ENCODE measurements around the gene LRRFIP1. TPM values are rescaled to one million over a fixed set of nuclear protein-coding genes. Genes with fewer than 3 reads are reported as not detected.

LRRFIP1 gene
- total and polyA plus RNA-seq, 2 of the 13 experiments (the other 11 are each of a cell fraction or from before 2014, with no cell fraction given), result 15.9 to 40.5 TPM

DNA sequence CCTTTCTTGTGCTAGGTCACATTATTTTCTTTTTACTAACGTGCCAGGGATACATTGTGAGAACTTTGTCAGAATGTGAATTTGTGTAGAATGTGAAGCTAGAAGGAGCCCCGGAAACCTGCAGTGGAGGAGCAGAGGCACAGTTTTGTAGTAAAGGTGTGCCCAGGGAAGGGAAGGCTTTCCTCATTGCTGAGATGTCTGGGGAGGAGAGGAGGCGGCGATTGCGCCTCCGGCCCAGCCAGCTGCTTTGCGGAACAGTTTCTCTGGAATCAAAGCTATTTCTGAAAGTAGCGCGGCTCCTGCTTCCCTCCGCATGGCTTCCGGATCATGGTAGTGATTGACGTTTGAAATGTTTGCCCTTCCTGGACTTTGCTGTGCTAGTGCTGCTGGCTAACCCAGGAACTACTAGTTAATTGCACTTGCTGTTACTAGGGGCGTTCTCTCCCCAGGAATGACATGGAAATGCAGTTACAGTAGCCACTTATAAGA is 88.1 kb downstream of the LRRFIP1 start (continued):
- peak; percentile 63; the same call in 1 of the 2 replicates for TF ChIP-seq FOXK1 (CRISPR knock-in tag; IDR thresholded peaks at IDR 0.05; ENCODE audit: borderline replicate concordance, low read depth)
- TF ChIP-seq, protein P1, sequence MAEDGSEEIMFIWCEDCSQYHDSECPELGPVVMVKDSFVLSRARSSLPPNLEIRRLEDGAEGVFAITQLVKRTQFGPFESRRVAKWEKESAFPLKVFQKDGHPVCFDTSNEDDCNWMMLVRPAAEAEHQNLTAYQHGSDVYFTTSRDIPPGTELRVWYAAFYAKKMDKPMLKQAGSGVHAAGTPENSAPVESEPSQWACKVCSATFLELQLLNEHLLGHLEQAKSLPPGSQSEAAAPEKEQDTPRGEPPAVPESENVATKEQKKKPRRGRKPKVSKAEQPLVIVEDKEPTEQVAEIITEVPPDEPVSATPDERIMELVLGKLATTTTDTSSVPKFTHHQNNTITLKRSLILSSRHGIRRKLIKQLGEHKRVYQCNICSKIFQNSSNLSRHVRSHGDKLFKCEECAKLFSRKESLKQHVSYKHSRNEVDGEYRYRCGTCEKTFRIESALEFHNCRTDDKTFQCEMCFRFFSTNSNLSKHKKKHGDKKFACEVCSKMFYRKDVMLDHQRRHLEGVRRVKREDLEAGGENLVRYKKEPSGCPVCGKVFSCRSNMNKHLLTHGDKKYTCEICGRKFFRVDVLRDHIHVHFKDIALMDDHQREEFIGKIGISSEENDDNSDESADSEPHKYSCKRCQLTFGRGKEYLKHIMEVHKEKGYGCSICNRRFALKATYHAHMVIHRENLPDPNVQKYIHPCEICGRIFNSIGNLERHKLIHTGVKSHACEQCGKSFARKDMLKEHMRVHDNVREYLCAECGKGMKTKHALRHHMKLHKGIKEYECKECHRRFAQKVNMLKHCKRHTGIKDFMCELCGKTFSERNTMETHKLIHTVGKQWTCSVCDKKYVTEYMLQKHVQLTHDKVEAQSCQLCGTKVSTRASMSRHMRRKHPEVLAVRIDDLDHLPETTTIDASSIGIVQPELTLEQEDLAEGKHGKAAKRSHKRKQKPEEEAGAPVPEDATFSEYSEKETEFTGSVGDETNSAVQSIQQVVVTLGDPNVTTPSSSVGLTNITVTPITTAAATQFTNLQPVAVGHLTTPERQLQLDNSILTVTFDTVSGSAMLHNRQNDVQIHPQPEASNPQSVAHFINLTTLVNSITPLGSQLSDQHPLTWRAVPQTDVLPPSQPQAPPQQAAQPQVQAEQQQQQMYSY (CRISPR knock-in tag; IDR thresholded peaks at IDR 0.05), result no peak
- no peak for TF ChIP-seq ZMYM2 (CRISPR knock-in tag; IDR thresholded peaks at IDR 0.05)
- 0 out of 2 replicates have a peak, but pooled peaks have one; percentile 61 for TF ChIP-seq ZBTB42 (CRISPR knock-in tag; IDR thresholded peaks at IDR 0.05)
- peak; percentile 75 for TF ChIP-seq SIN3B (IDR thresholded peaks at IDR 0.05; ENCODE audit: low read length)
- TF ChIP-seq, protein P2, sequence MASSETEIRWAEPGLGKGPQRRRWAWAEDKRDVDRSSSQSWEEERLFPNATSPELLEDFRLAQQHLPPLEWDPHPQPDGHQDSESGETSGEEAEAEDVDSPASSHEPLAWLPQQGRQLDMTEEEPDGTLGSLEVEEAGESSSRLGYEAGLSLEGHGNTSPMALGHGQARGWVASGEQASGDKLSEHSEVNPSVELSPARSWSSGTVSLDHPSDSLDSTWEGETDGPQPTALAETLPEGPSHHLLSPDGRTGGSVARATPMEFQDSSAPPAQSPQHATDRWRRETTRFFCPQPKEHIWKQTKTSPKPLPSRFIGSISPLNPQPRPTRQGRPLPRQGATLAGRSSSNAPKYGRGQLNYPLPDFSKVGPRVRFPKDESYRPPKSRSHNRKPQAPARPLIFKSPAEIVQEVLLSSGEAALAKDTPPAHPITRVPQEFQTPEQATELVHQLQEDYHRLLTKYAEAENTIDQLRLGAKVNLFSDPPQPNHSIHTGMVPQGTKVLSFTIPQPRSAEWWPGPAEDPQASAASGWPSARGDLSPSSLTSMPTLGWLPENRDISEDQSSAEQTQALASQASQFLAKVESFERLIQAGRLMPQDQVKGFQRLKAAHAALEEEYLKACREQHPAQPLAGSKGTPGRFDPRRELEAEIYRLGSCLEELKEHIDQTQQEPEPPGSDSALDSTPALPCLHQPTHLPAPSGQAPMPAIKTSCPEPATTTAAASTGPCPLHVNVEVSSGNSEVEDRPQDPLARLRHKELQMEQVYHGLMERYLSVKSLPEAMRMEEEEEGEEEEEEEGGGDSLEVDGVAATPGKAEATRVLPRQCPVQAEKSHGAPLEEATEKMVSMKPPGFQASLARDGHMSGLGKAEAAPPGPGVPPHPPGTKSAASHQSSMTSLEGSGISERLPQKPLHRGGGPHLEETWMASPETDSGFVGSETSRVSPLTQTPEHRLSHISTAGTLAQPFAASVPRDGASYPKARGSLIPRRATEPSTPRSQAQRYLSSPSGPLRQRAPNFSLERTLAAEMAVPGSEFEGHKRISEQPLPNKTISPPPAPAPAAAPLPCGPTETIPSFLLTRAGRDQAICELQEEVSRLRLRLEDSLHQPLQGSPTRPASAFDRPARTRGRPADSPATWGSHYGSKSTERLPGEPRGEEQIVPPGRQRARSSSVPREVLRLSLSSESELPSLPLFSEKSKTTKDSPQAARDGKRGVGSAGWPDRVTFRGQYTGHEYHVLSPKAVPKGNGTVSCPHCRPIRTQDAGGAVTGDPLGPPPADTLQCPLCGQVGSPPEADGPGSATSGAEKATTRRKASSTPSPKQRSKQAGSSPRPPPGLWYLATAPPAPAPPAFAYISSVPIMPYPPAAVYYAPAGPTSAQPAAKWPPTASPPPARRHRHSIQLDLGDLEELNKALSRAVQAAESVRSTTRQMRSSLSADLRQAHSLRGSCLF (CRISPR knock-in tag; IDR thresholded peaks at IDR 0.05; ENCODE audit: borderline replicate concordance), result no peak
- no peak for TF ChIP-seq HNRNPL (IDR thresholded peaks at IDR 0.05; ENCODE audit: low read depth, low read length)
- TF ChIP-seq, protein P3, sequence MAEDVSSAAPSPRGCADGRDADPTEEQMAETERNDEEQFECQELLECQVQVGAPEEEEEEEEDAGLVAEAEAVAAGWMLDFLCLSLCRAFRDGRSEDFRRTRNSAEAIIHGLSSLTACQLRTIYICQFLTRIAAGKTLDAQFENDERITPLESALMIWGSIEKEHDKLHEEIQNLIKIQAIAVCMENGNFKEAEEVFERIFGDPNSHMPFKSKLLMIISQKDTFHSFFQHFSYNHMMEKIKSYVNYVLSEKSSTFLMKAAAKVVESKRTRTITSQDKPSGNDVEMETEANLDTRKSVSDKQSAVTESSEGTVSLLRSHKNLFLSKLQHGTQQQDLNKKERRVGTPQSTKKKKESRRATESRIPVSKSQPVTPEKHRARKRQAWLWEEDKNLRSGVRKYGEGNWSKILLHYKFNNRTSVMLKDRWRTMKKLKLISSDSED (CRISPR knock-in tag; IDR thresholded peaks at IDR 0.05), result no peak
- no peak for TF ChIP-seq PLRG1 (conservative IDR thresholded peaks at IDR 0.05)
- 0 out of 2 replicates have a peak, but pooled peaks have one; percentile 19 for TF ChIP-seq ZSCAN29 (CRISPR knock-in tag; conservative IDR thresholded peaks at IDR 0.05)
- no peak; the same call in 1 of the 2 replicates for TF ChIP-seq KDM5A (IDR thresholded peaks at IDR 0.05; ENCODE audit: borderline replicate concordance, low read length)
- no peak for TF ChIP-seq TBL1XR1 (IDR thresholded peaks at IDR 0.05; ENCODE audit: borderline replicate concordance, low read length, partially characterized antibody)
- TF ChIP-seq, protein P4, sequence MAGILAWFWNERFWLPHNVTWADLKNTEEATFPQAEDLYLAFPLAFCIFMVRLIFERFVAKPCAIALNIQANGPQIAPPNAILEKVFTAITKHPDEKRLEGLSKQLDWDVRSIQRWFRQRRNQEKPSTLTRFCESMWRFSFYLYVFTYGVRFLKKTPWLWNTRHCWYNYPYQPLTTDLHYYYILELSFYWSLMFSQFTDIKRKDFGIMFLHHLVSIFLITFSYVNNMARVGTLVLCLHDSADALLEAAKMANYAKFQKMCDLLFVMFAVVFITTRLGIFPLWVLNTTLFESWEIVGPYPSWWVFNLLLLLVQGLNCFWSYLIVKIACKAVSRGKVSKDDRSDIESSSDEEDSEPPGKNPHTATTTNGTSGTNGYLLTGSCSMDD (CRISPR knock-in tag; IDR thresholded peaks at IDR 0.05), result no peak
- no peak for TF ChIP-seq EEA1 (CRISPR knock-in tag; IDR thresholded peaks at IDR 0.05; ENCODE audit: borderline replicate concordance)
- TF ChIP-seq RFXAP (CRISPR knock-in tag; IDR thresholded peaks at IDR 0.05; ENCODE audit: borderline replicate concordance), result peak; percentile 65; the same call in 1 of the 2 replicates
- no peak for TF ChIP-seq CENPT (CRISPR knock-in tag; IDR thresholded peaks at IDR 0.05; ENCODE audit: low read depth)

Measured in HepG2 (cell line).